CD4-positive, alpha-beta memory T cell (primary cell): ENCODE data around the gene APH1B. TPM values are rescaled to one million over a fixed set of nuclear protein-coding genes. Genes with fewer than 3 reads are reported as not detected.

Experiments
- CTCF ChIA-PET: fragments of 350-600 bp; sonication (Branson Sonifier 250); formaldehyde crosslinking; loops from one replicate; lab custom pipeline; 2021; ENCODE audit warnings: inconsistent platforms; ENCODE audit not compliant: partially characterized antibody; lab: Charles Lee
- POLR2A ChIA-PET: fragments of 350-600 bp; sonication (Branson Sonifier 250); formaldehyde crosslinking; loops from one replicate; lab custom pipeline; 2021; ENCODE audit not compliant: partially characterized antibody; lab: Charles Lee
- DNase-seq, 5 donors: peaks; one replicate each; pipeline versions ENCODE4 v3.0.0 to v3.0.0-alpha.2; 2020 to 2022; ENCODE audit warnings: mixed read lengths in 1 of 5
- H3K27ac ChIP-seq: one replicate; pipeline ENCODE4 v1.7.0; 2013; ENCODE audit warnings: low read depth, low read length
- H3K27me3 ChIP-seq: 2 replicates; pipeline ENCODE4 v1.7.0; 2013; ENCODE audit warnings: mild to moderate bottlenecking, low read length, moderate library complexity; ENCODE audit not compliant: insufficient read depth
- H3K36me3 ChIP-seq: 2 replicates; pipeline ENCODE4 v1.7.0; 2013; ENCODE audit warnings: mild to moderate bottlenecking, low read length, moderate library complexity; ENCODE audit not compliant: insufficient read depth
- H3K4me1 ChIP-seq: 2 replicates; pipeline ENCODE4 v1.7.0; 2013; ENCODE audit warnings: mild to moderate bottlenecking, low read length, moderate library complexity; ENCODE audit not compliant: insufficient read depth
- H3K4me3 ChIP-seq, 2 donors: one replicate each; pipeline ENCODE4 v1.7.0; 2013; ENCODE audit warnings: low read length in 2 of 2, mild to moderate bottlenecking in 1 of 2
- H3K9me3 ChIP-seq, 2 donors: one replicate each; pipeline ENCODE4 v1.7.0; 2013; ENCODE audit warnings: low read length in 2 of 2, control low read depth in 1 of 2; ENCODE audit not compliant: control insufficient read depth in 1 of 2
- H3K27ac Mint-ChIP-seq, 7 donors: one replicate each; pipeline ENCODE4 v1.8.0; 2020 to 2021; ENCODE audit warnings: mixed read lengths in 7 of 7, mild to moderate bottlenecking in 6 of 7, inconsistent platforms in 3 of 7, moderate library complexity in 3 of 7
- H3K27me3 Mint-ChIP-seq, 2 donors: one replicate each; pipeline ENCODE4 v1.8.0; 2020 to 2021; ENCODE audit warnings: mixed read lengths in 2 of 2
- H3K36me3 Mint-ChIP-seq, 2 donors: one replicate each; pipeline ENCODE4 v1.8.0; 2020 to 2021; ENCODE audit warnings: mixed read lengths in 2 of 2, inconsistent platforms in 1 of 2, mild to moderate bottlenecking in 1 of 2
- H3K4me1 Mint-ChIP-seq, 4 donors: one replicate each; pipeline ENCODE4 v1.8.0; 2020 to 2021; ENCODE audit warnings: mixed read lengths in 4 of 4, mild to moderate bottlenecking in 1 of 4
- H3K4me3 Mint-ChIP-seq, 8 donors: one replicate each; pipeline ENCODE4 v1.8.0; 2020 to 2021; ENCODE audit warnings: mixed read lengths in 8 of 8, mild to moderate bottlenecking in 7 of 8, moderate library complexity in 6 of 8, inconsistent platforms in 3 of 8
- H3K9me3 Mint-ChIP-seq, 8 donors: one replicate each; pipeline ENCODE4 v1.8.0; 2020 to 2021; ENCODE audit warnings: mixed read lengths in 8 of 8, mild to moderate bottlenecking in 5 of 8, inconsistent platforms in 3 of 8, moderate library complexity in 1 of 8
- intact Hi-C: fragments of 100-400 bp; cut with micrococcal nuclease; formaldehyde crosslinking; loops from one replicate; pipeline ENCODE4 v1.15.1; 2023
- polyA plus RNA-seq, 2 donors: library from polyadenylated mRNA; unstranded; fragments of 300-500 nt; fragmentation: Illumina TruSeq; gene quantifications; one replicate each; pipeline ENCODE4 v1.2.3, GENCODE V29; 2021
- total RNA-seq, 2 experiments: library from RNA; stranded (reverse); gene quantifications; one replicate each; pipeline ENCODE4 v1.2.3, GENCODE V29; 2021

APH1B gene
- total and polyA plus RNA-seq, 4 experiments from 2014 or later = 11.9 to 28.4 (median 18.2) TPM

GRCh38 chr15:63347074-63347857, 69.9 kb downstream of the APH1B start:
- DNase-seq = no peak
- POLR2A ChIA-PET = no interaction called here
- no peaks in the 10 kb centered on the region for H3K36me3 Mint-ChIP-seq
- H3K27me3 Mint-ChIP-seq = peaks cover under 1 to 4% of the 10 kb centered on the region in 2 donors
- no peaks in the 10 kb centered on the region for H3K27me3 ChIP-seq
- no peaks in the 10 kb centered on the region for H3K4me1 ChIP-seq
- intact Hi-C loops = no loop called here
- CTCF ChIA-PET = no interaction called here
- H3K4me3 ChIP-seq = no peak overlapping the region
- no peaks in the 10 kb centered on the region for H3K4me1 Mint-ChIP-seq
- no peaks in the 10 kb centered on the region for H3K9me3 ChIP-seq
- no peaks in the 10 kb centered on the region for H3K36me3 ChIP-seq
- no peak overlapping the region for H3K27ac Mint-ChIP-seq
- H3K27ac ChIP-seq = no peak overlapping the region
- no peak overlapping the region for H3K4me3 Mint-ChIP-seq
- no peaks in the 10 kb centered on the region for H3K9me3 Mint-ChIP-seq

GRCh38 chr15:63348392-63348791, 71.0 kb downstream of the APH1B start:
- no peak overlapping the region for H3K4me3 ChIP-seq

GRCh38 chr15:63349156-63349555, 71.8 kb downstream of the APH1B start:
- Mint-ChIP-seq H3K36me3 (no peaks in the 10 kb centered on the region), H3K27me3 (peaks cover 0 to 4% of the 10 kb centered on the region in 2 donors), H3K27ac (no peak overlapping the region), H3K4me3 (no peak overlapping the region), H3K9me3 (no peaks in the 10 kb centered on the region), H3K4me1 (no peaks in the 10 kb centered on the region)
- Histone ChIP-seq H3K36me3 (no peaks in the 10 kb centered on the region), H3K27ac (no peak overlapping the region), H3K4me1 (no peaks in the 10 kb centered on the region), H3K27me3 (no peaks in the 10 kb centered on the region), H3K9me3 (no peaks in the 10 kb centered on the region), H3K4me3 (no peak overlapping the region)
- intact Hi-C loops = no loop called here
- DNase-seq = no peak
- ChIA-PET POLR2A (no interaction called here), CTCF (no interaction called here)

More at GRCh38 chr15:63348392-63348791, 71.0 kb downstream of the APH1B start:
- no peak for DNase-seq
- Mint-ChIP-seq H3K4me1 (no peaks in the 10 kb centered on the region), H3K4me3 (no peak overlapping the region), H3K27ac (no peak overlapping the region), H3K27me3 (peaks cover 0 to 4% of the 10 kb centered on the region in 2 donors), H3K9me3 (no peaks in the 10 kb centered on the region), H3K36me3 (no peaks in the 10 kb centered on the region)
- POLR2A ChIA-PET = no interaction called here
- Histone ChIP-seq H3K36me3 (no peaks in the 10 kb centered on the region), H3K27me3 (no peaks in the 10 kb centered on the region), H3K9me3 (no peaks in the 10 kb centered on the region), H3K4me1 (no peaks in the 10 kb centered on the region), H3K27ac (no peak overlapping the region)
- CTCF ChIA-PET = no interaction called here
- intact Hi-C loops = no loop called here

GRCh38 chr15:63349621-63350020, 72.2 kb downstream of the APH1B start:
- H3K27me3 ChIP-seq = no peaks in the 10 kb centered on the region
- no peaks in the 10 kb centered on the region for H3K9me3 ChIP-seq
- H3K4me3 ChIP-seq = no peak overlapping the region
- DNase-seq = no peak
- no peaks in the 10 kb centered on the region for H3K4me1 ChIP-seq
- H3K4me3 Mint-ChIP-seq = no peak overlapping the region
- no peaks in the 10 kb centered on the region for H3K36me3 Mint-ChIP-seq
- H3K27ac ChIP-seq = no peak overlapping the region
- intact Hi-C loops = no loop called here
- H3K9me3 Mint-ChIP-seq = no peaks in the 10 kb centered on the region
- no peaks in the 10 kb centered on the region for H3K4me1 Mint-ChIP-seq
- peaks cover 0 to 4% of the 10 kb centered on the region in 2 donors for H3K27me3 Mint-ChIP-seq
- ChIA-PET POLR2A (no interaction called here), CTCF (no interaction called here)
- no peaks in the 10 kb centered on the region for H3K36me3 ChIP-seq
- H3K27ac Mint-ChIP-seq = no peak overlapping the region

GRCh38 chr15:63350178-63350621, 72.8 kb downstream of the APH1B start:
- Mint-ChIP-seq H3K27ac (no peak overlapping the region), H3K9me3 (no peaks in the 10 kb centered on the region), H3K27me3 (no peaks in the 10 kb centered on the region), H3K4me3 (no peak overlapping the region), H3K36me3 (no peaks in the 10 kb centered on the region), H3K4me1 (no peaks in the 10 kb centered on the region)
- intact Hi-C loops = no loop called here
- Histone ChIP-seq H3K27me3 (no peaks in the 10 kb centered on the region), H3K4me1 (no peaks in the 10 kb centered on the region), H3K9me3 (no peaks in the 10 kb centered on the region), H3K36me3 (no peaks in the 10 kb centered on the region), H3K27ac (no peak overlapping the region), H3K4me3 (no peak overlapping the region)
- ChIA-PET CTCF (no interaction called here), POLR2A (no interaction called here)
- no peak for DNase-seq

- H3K27ac ChIP-seq = no peak overlapping the region
- H3K9me3 ChIP-seq = no peaks in the 10 kb centered on the region
- ChIA-PET POLR2A (no interaction called here), CTCF (no interaction called here)
- Mint-ChIP-seq H3K4me3 (no peak overlapping the region), H3K4me1 (no peaks in the 10 kb centered on the region), H3K27ac (no peak overlapping the region), H3K9me3 (no peaks in the 10 kb centered on the region), H3K27me3 (no peaks in the 10 kb centered on the region), H3K36me3 (no peaks in the 10 kb centered on the region)
- H3K4me1 ChIP-seq = no peaks in the 10 kb centered on the region
- DNase-seq = no peak
- H3K4me3 ChIP-seq = no peak overlapping the region
- H3K27me3 ChIP-seq = no peaks in the 10 kb centered on the region
- intact Hi-C loops = no loop called here
- H3K36me3 ChIP-seq = no peaks in the 10 kb centered on the region
These were observed 73.8 kb downstream of the APH1B start for GRCh38 chr15:63351170-63351569.

GRCh38 chr15:63352808-63353207, 75.4 kb downstream of the APH1B start:
- Histone ChIP-seq H3K9me3 (no peaks in the 10 kb centered on the region), H3K36me3 (no peaks in the 10 kb centered on the region), H3K4me1 (no peaks in the 10 kb centered on the region), H3K27me3 (no peaks in the 10 kb centered on the region), H3K27ac (no peak overlapping the region), H3K4me3 (no peak overlapping the region)
- H3K4me3 Mint-ChIP-seq = no peak overlapping the region
- CTCF ChIA-PET = no interaction called here
- H3K27ac Mint-ChIP-seq = no peak overlapping the region
- POLR2A ChIA-PET = no interaction called here
- no peaks in the 10 kb centered on the region for H3K27me3 Mint-ChIP-seq
- no peaks in the 10 kb centered on the region for H3K36me3 Mint-ChIP-seq
- no peaks in the 10 kb centered on the region for H3K9me3 Mint-ChIP-seq
- DNase-seq = no peak
- intact Hi-C loops = no loop called here
- H3K4me1 Mint-ChIP-seq = no peaks in the 10 kb centered on the region
